ENCODE results near the gene ZNF678.
"Not testable (repeated sequence)": the region's sequence is repeated elsewhere in the genome, so short reads cannot be mapped to it uniquely, and the experiment has no call there.

ZNF678 gene

GRCh38 chr1:227544067-227545050 is 19.0 kb upstream of the ZNF678 start:
- no peak overlapping the region for H3K27ac ChIP-seq (ENCODE audit: low read depth, low read length)
- no peak overlapping the region for H3K9ac ChIP-seq (ENCODE audit: low read length)
- H3K27me3 ChIP-seq (ENCODE audit: control insufficient read depth in 1 of 2, insufficient read depth in 2 of 2, low read length in 2 of 2) = no peaks in the 10 kb centered on the region
- no peak overlapping the region for H3K4me3 ChIP-seq (ENCODE audit: low read depth in 1 of 2, low read length in 2 of 2)
- H3K36me3 ChIP-seq (ENCODE audit: insufficient read depth, low read length) = no peaks in the 10 kb centered on the region
- no peaks in the 10 kb centered on the region for H3K9me3 ChIP-seq (ENCODE audit: low read length)
- peaks cover 10% of the 10 kb centered on the region for H3K4me1 ChIP-seq (ENCODE audit: insufficient read depth, low read length)

GRCh38 chr1:227545361-227545760 is 18.0 kb upstream of the ZNF678 start:
- Histone ChIP-seq H3K9me3 (ENCODE audit: low read length) (no peaks in the 10 kb centered on the region), H3K9ac (ENCODE audit: low read length) (no peak overlapping the region), H3K4me1 (ENCODE audit: insufficient read depth, low read length) (peaks cover 10% of the 10 kb centered on the region), H3K27ac (ENCODE audit: low read depth, low read length) (no peak overlapping the region), H3K27me3 (ENCODE audit: control insufficient read depth in 1 of 2, insufficient read depth in 2 of 2, low read length in 2 of 2) (no peaks in the 10 kb centered on the region), H3K36me3 (ENCODE audit: insufficient read depth, low read length) (no peaks in the 10 kb centered on the region), H3K4me3 (ENCODE audit: low read depth in 1 of 2, low read length in 2 of 2) (no peak overlapping the region)

- Histone ChIP-seq H3K4me3 (ENCODE audit: low read depth in 1 of 2, low read length in 2 of 2) (no peak overlapping the region), H3K9ac (ENCODE audit: low read length) (no peak overlapping the region), H3K27me3 (ENCODE audit: control insufficient read depth in 1 of 2, insufficient read depth in 2 of 2, low read length in 2 of 2) (no peaks in the 10 kb centered on the region), H3K27ac (ENCODE audit: low read depth, low read length) (no peak overlapping the region), H3K9me3 (ENCODE audit: low read length) (no peaks in the 10 kb centered on the region), H3K4me1 (ENCODE audit: insufficient read depth, low read length) (peaks cover 10% of the 10 kb centered on the region), H3K36me3 (ENCODE audit: insufficient read depth, low read length) (no peaks in the 10 kb centered on the region)
Measured at GRCh38 chr1:227546059-227546458, 17.3 kb upstream of the ZNF678 start.

- no peak overlapping the region for H3K4me3 ChIP-seq (ENCODE audit: low read depth in 1 of 2, low read length in 2 of 2)
- H3K27me3 ChIP-seq (ENCODE audit: control insufficient read depth in 1 of 2, insufficient read depth in 2 of 2, low read length in 2 of 2) = no peaks in the 10 kb centered on the region
- no peak overlapping the region for H3K9ac ChIP-seq (ENCODE audit: low read length)
- H3K4me1 ChIP-seq (ENCODE audit: insufficient read depth, low read length) = peaks cover 10% of the 10 kb centered on the region
- H3K27ac ChIP-seq (ENCODE audit: low read depth, low read length) = no peak overlapping the region
- H3K9me3 ChIP-seq (ENCODE audit: low read length) = no peaks in the 10 kb centered on the region
- no peaks in the 10 kb centered on the region for H3K36me3 ChIP-seq (ENCODE audit: insufficient read depth, low read length)
Measured at GRCh38 chr1:227546598-227547309, 16.6 kb upstream of the ZNF678 start.

- Histone ChIP-seq H3K27ac (ENCODE audit: low read depth, low read length) (no peak overlapping the region), H3K4me3 (ENCODE audit: low read depth in 1 of 2, low read length in 2 of 2) (no peak overlapping the region), H3K4me1 (ENCODE audit: insufficient read depth, low read length) (peaks cover 10% of the 10 kb centered on the region), H3K27me3 (ENCODE audit: control insufficient read depth in 1 of 2, insufficient read depth in 2 of 2, low read length in 2 of 2) (no peaks in the 10 kb centered on the region), H3K36me3 (ENCODE audit: insufficient read depth, low read length) (no peaks in the 10 kb centered on the region), H3K9ac (ENCODE audit: low read length) (no peak overlapping the region), H3K9me3 (ENCODE audit: low read length) (no peaks in the 10 kb centered on the region)
Measured at GRCh38 chr1:227547310-227548118, 15.8 kb upstream of the ZNF678 start.

- no peaks in the 10 kb centered on the region for H3K9me3 ChIP-seq (ENCODE audit: low read length)
- H3K27ac ChIP-seq (ENCODE audit: low read depth, low read length) = no peak overlapping the region
- no peak overlapping the region for H3K4me3 ChIP-seq (ENCODE audit: low read depth in 1 of 2, low read length in 2 of 2)
- peaks cover 5% of the 10 kb centered on the region for H3K4me1 ChIP-seq (ENCODE audit: insufficient read depth, low read length)
- H3K36me3 ChIP-seq (ENCODE audit: insufficient read depth, low read length) = no peaks in the 10 kb centered on the region
- no peak overlapping the region for H3K9ac ChIP-seq (ENCODE audit: low read length)
- H3K27me3 ChIP-seq (ENCODE audit: control insufficient read depth in 1 of 2, insufficient read depth in 2 of 2, low read length in 2 of 2) = no peaks in the 10 kb centered on the region
Measured at GRCh38 chr1:227548119-227548397, 15.3 kb upstream of the ZNF678 start.

- no peak overlapping the region for H3K9ac ChIP-seq (ENCODE audit: low read length)
- H3K27me3 ChIP-seq (ENCODE audit: control insufficient read depth in 1 of 2, insufficient read depth in 2 of 2, low read length in 2 of 2) = no peaks in the 10 kb centered on the region
- no peaks in the 10 kb centered on the region for H3K36me3 ChIP-seq (ENCODE audit: insufficient read depth, low read length)
- no peak overlapping the region for H3K4me3 ChIP-seq (ENCODE audit: low read depth in 1 of 2, low read length in 2 of 2)
- peaks cover under 1% of the 10 kb centered on the region for H3K4me1 ChIP-seq (ENCODE audit: insufficient read depth, low read length)
- H3K9me3 ChIP-seq (ENCODE audit: low read length) = no peaks in the 10 kb centered on the region
- H3K27ac ChIP-seq (ENCODE audit: low read depth, low read length) = no peak overlapping the region
Measured at GRCh38 chr1:227548448-227548847, 14.9 kb upstream of the ZNF678 start.

- Histone ChIP-seq H3K4me3 (ENCODE audit: low read depth in 1 of 2, low read length in 2 of 2) (no peak overlapping the region), H3K9ac (ENCODE audit: low read length) (no peak overlapping the region), H3K4me1 (ENCODE audit: insufficient read depth, low read length) (no peaks in the 10 kb centered on the region), H3K36me3 (ENCODE audit: insufficient read depth, low read length) (no peaks in the 10 kb centered on the region), H3K27me3 (ENCODE audit: control insufficient read depth in 1 of 2, insufficient read depth in 2 of 2, low read length in 2 of 2) (no peaks in the 10 kb centered on the region), H3K9me3 (ENCODE audit: low read length) (no peaks in the 10 kb centered on the region), H3K27ac (ENCODE audit: low read depth, low read length) (peak overlapping the region; percentile 63)
Measured at GRCh38 chr1:227549892-227550291, 13.5 kb upstream of the ZNF678 start.

GRCh38 chr1:227551881-227552280 is 11.5 kb upstream of the ZNF678 start:
- not testable (repeated sequence) for H3K4me3 ChIP-seq (ENCODE audit: low read depth in 1 of 2, low read length in 2 of 2); H3K36me3 ChIP-seq (ENCODE audit: insufficient read depth, low read length); H3K27me3 ChIP-seq (ENCODE audit: control insufficient read depth in 1 of 2, insufficient read depth in 2 of 2, low read length in 2 of 2); H3K4me1 ChIP-seq (ENCODE audit: insufficient read depth, low read length); H3K27ac ChIP-seq (ENCODE audit: low read depth, low read length); H3K9me3 ChIP-seq (ENCODE audit: low read length); H3K9ac ChIP-seq (ENCODE audit: low read length)

- Histone ChIP-seq H3K9me3 (ENCODE audit: low read length) (no peaks in the 10 kb centered on the region), H3K36me3 (ENCODE audit: insufficient read depth, low read length) (no peaks in the 10 kb centered on the region), H3K27ac (ENCODE audit: low read depth, low read length) (no peak overlapping the region), H3K9ac (ENCODE audit: low read length) (no peak overlapping the region), H3K27me3 (ENCODE audit: control insufficient read depth in 1 of 2, insufficient read depth in 2 of 2, low read length in 2 of 2) (peaks cover 6 to 22% of the 10 kb centered on the region in 2 donors), H3K4me3 (ENCODE audit: low read depth in 1 of 2, low read length in 2 of 2) (no peak overlapping the region), H3K4me1 (ENCODE audit: insufficient read depth, low read length) (no peaks in the 10 kb centered on the region)
Measured at GRCh38 chr1:227556288-227556687, 7.1 kb upstream of the ZNF678 start.

- Histone ChIP-seq H3K9me3 (ENCODE audit: low read length) (no peaks in the 10 kb centered on the region), H3K4me1 (ENCODE audit: insufficient read depth, low read length) (no peaks in the 10 kb centered on the region), H3K27me3 (ENCODE audit: control insufficient read depth in 1 of 2, insufficient read depth in 2 of 2, low read length in 2 of 2) (peaks cover 6 to 30% of the 10 kb centered on the region in 2 donors), H3K4me3 (ENCODE audit: low read depth in 1 of 2, low read length in 2 of 2) (no peak overlapping the region), H3K27ac (ENCODE audit: low read depth, low read length) (no peak overlapping the region), H3K9ac (ENCODE audit: low read length) (no peak overlapping the region), H3K36me3 (ENCODE audit: insufficient read depth, low read length) (no peaks in the 10 kb centered on the region)
Measured at GRCh38 chr1:227557962-227558725, 5.2 kb upstream of the ZNF678 start.

Data from muscle layer of colon (tissue), 2 donors.